Right ventricle myocardium inferior (tissue), 1 donor: ENCODE data around the gene TRIM46. TPM values are rescaled to one million over a fixed set of nuclear protein-coding genes. Genes with fewer than 3 reads are reported as not detected.
A peak's percentile ranks its signal among the peaks of the same experiment; 100 is the strongest.
"Not testable (repeated sequence)": the region's sequence is repeated elsewhere in the genome, so short reads cannot be mapped to it uniquely, and the experiment has no call there.

Source experiments
- ATAC-seq: fragments of 200-7000 bp; cut with Tn5 transposase; one replicate; pipeline ENCODE4 v1.9.1; 2020; ENCODE audit warnings: mild to moderate bottlenecking, moderate library complexity
- DNase-seq: peaks from one replicate; pipeline ENCODE4 v3.0.0; 2021; ENCODE audit errors: missing footprints
- intact Hi-C: fragments of 100-400 bp; cut with DNase I; formaldehyde crosslinking; loops from one replicate; pipeline ENCODE4 v1.11.0; 2022
- total RNA-seq: library from RNA; stranded (reverse); fragmentation: NEBNext Ultra II Directional; extraction: Animal tissue kit (Norgen Biotek cat#: 25700); gene quantifications from one replicate; pipeline ENCODE4 v1.2.1, GENCODE V29; 2021
- donor health status: DM: no; HTN: yes; CAD: no; lungs with severe emphysema.

The TRIM46 gene
- total RNA-seq, 1 donor from 2014 or later, result 0.16 TPM

GRCh38 chr1:155181371-155182051 lies 7.9 kb downstream of the TRIM46 start:
- no peak for DNase-seq
- no peak for ATAC-seq
- intact Hi-C loops, result no loop called here

DNA sequence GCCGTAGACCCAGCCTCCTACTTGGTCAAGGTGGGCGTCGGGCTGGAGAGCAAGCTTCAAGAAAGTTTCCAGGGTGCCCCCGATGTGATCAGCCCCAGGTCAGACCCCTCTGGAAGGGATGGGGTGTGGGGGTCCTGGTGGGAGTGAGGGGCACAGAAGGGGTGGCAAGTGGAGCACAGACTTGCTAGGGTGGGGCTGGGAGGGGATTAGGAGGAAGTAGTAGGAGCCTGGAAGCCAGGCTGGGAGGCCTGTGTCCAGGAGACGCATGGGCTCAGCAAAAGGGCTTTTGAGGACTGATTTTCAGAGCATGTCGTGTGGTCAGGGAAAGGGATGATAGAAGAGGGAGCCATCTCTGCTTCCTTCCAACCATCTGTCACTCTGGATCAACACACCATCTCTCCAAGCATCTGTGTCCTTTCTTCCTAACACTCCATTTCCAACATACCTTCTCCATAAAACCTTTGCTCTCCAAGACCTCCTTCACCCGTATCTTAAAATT lies 8.5 kb downstream of the TRIM46 start:
- intact Hi-C loops, result no loop called here
- DNase-seq, result no peak
- no peak for ATAC-seq

GRCh38 chr1:155183775-155184221 lies 10.1 kb downstream of the TRIM46 start:
- intact Hi-C loops, result no loop called here
- DNase-seq, result no peak
- ATAC-seq, result no peak

- no peak for ATAC-seq
- intact Hi-C loops, result no loop called here
- DNase-seq, result no peak
Measured at GRCh38 chr1:155184351-155184811, 10.7 kb downstream of the TRIM46 start.

- intact Hi-C loops, result no loop called here
- peak; percentile 64 for ATAC-seq
- DNase-seq, result no peak
Measured at GRCh38 chr1:155184835-155185782, 11.5 kb downstream of the TRIM46 start.

DNA sequence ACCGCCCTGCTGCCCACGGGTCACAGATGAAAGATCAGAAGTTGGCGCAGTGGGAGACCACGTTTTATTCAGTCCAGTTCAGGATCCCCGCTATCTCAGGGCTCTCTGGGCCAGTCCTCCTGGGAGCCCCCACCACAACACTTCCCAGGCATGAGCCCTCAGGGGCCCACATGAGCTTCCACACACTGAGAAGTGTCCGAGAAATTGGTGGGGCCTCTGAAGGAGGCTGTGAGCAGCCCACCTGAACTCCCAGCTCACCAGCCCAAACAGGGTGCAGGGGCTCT lies 12.1 kb downstream of the TRIM46 start:
- DNase-seq, result no peak
- intact Hi-C loops, result no loop called here
- ATAC-seq, result peak; percentile 5

- DNase-seq (no peak), ATAC-seq (no peak)
- intact Hi-C loops, result no loop called here
Measured at GRCh38 chr1:155186067-155186793, 12.6 kb downstream of the TRIM46 start.

DNA sequence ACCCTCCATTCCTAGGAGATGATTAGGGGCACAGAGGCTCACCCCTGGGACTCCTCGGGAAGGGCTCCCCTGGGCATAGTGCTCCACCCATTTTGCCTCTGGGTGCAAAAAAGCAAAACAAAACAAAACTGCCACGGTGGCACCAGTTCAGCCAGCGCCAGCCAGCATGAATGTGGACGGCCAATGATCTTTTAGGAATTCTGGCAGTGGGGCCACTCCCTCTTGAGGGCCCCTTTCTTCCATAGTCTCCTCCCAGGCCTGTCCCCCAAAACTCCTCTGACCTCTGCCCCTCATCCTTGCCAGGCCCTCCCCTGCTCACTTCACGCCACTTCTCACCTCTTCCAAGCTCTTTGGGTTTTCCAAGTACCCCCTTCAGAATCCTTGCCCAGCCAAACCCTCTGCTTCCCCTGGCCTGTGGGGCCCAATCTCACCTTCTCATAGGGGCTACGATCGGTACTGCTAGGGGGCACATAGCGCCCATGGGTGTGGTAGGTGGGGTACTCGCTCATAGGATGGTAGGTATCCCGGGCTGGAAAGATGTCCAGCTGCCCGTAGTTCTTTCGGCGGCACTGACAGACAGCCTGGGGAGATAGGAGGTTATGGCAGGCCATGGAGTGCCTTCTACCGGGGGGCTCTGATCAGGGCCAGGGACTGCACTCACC lies 13.3 kb downstream of the TRIM46 start:
- ATAC-seq (no peak), DNase-seq (no peak)
- intact Hi-C loops, result no loop called here

- no peak for DNase-seq
- intact Hi-C loops, result no loop called here
- no peak for ATAC-seq
Measured at GRCh38 chr1:155187456-155187891, 13.8 kb downstream of the TRIM46 start.

GRCh38 chr1:155188268-155188667 lies 14.6 kb downstream of the TRIM46 start:
- intact Hi-C loops, result no loop called here
- ATAC-seq (no peak), DNase-seq (no peak)

GRCh38 chr1:155189926-155190325 lies 16.3 kb downstream of the TRIM46 start:
- ATAC-seq, intact Hi-C loops, DNase-seq: not testable (repeated sequence)

- no peak for ATAC-seq
- DNase-seq, result no peak
- intact Hi-C loops, result no loop called here
Measured at GRCh38 chr1:155191904-155192303, 18.3 kb downstream of the TRIM46 start.

- DNase-seq (no peak), ATAC-seq (peak; percentile 1)
- intact Hi-C loops, result no loop called here
Measured at GRCh38 chr1:155192346-155193274, 19.0 kb downstream of the TRIM46 start.

GRCh38 chr1:155193275-155193990 lies 19.8 kb downstream of the TRIM46 start:
- ATAC-seq (peak; percentile 87), DNase-seq (peak; percentile 91)
- intact Hi-C loops, result no loop called here

GRCh38 chr1:155193991-155194240 lies 20.3 kb downstream of the TRIM46 start:
- intact Hi-C loops, ATAC-seq, DNase-seq: not testable (repeated sequence)

- ATAC-seq, result no peak
- intact Hi-C loops, result no loop called here
- DNase-seq, result no peak
Measured at GRCh38 chr1:155195201-155196102, 21.8 kb downstream of the TRIM46 start.
